Measurements from ENCODE around the gene KIF16B.

DNA sequence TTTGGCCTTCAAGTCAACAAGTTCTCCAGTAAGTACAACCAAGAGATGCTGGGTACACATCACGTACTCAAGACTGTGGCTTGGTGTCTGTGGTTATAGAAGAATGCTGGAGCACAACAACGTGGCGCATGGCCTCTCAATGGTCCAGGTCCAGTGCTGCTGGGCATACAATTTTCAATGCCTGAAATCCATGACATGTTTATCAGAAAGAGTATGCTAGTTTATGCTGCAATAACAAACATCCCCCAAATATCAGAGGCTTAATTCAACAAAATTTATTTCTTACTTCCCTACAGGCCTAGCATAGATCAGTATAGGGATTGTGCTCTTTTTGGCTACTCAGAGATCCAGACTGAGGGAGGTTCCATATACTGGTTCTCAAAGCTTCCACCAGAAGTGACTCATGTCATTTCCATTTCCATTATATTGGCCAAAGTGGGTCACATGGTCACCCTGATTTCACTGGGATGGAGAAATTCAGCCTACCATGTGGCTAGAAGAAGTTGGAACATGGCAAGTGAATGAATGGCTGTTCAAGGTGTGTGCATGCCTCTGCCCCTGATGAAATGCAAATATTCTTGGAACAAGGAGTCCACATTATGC, 33.3 kb upstream of the KIF16B start:
- no peak for TF ChIP-seq GATA2 (IDR thresholded peaks at IDR 0.05; ENCODE audit: low read depth, low read length)
- TF ChIP-seq GATA3 (IDR thresholded peaks at IDR 0.05; ENCODE audit: low read depth, low read length): no peak
